HG03520 (cell line): ENCODE data around the gene ADAMTSL2.

Source experiments
- ATAC-seq: cut with Tn5 transposase; IDR thresholded peaks from one replicate; pipeline ENCODE4 v1.9.1; 2021; ENCODE audit warnings: mild to moderate bottlenecking, moderate library complexity; ENCODE audit not compliant: unreplicated experiment

Gene ADAMTSL2

GRCh38 chr9:133571896-133572595 lies 37.5 kb downstream of the ADAMTSL2 start:
- no peak for ATAC-seq

GRCh38 chr9:133572821-133573361 lies 38.4 kb downstream of the ADAMTSL2 start:
- no peak for ATAC-seq

- no peak for ATAC-seq
Measured at GRCh38 chr9:133573791-133574515, 39.4 kb downstream of the ADAMTSL2 start.

- ATAC-seq: no peak
Measured at GRCh38 chr9:133574771-133575170, 40.3 kb downstream of the ADAMTSL2 start.

GRCh38 chr9:133575186-133576030 lies 40.9 kb downstream of the ADAMTSL2 start:
- no peak for ATAC-seq

- ATAC-seq: no peak
Measured at GRCh38 chr9:133576031-133576874, 41.7 kb downstream of the ADAMTSL2 start.

- no peak for ATAC-seq
Measured at GRCh38 chr9:133576875-133577736, 42.6 kb downstream of the ADAMTSL2 start.

- ATAC-seq: no peak
Measured at GRCh38 chr9:133577737-133578112, 43.2 kb downstream of the ADAMTSL2 start.

- ATAC-seq: no peak
Measured at GRCh38 chr9:133578524-133579441, 44.3 kb downstream of the ADAMTSL2 start.

- ATAC-seq: no peak
Measured at GRCh38 chr9:133579601-133580418, 45.3 kb downstream of the ADAMTSL2 start.

- ATAC-seq: no peak
Measured at GRCh38 chr9:133580419-133580738, 45.9 kb downstream of the ADAMTSL2 start.

- no peak for ATAC-seq
Measured at GRCh38 chr9:133581011-133581410, 46.5 kb downstream of the ADAMTSL2 start.

- no peak for ATAC-seq
Measured at GRCh38 chr9:133581513-133582343, 47.2 kb downstream of the ADAMTSL2 start.

GRCh38 chr9:133582501-133583045 lies 48.1 kb downstream of the ADAMTSL2 start:
- ATAC-seq: no peak

GRCh38 chr9:133583111-133583510 lies 48.6 kb downstream of the ADAMTSL2 start:
- ATAC-seq: no peak

GRCh38 chr9:133583586-133583985 lies 49.1 kb downstream of the ADAMTSL2 start:
- no peak for ATAC-seq

GRCh38 chr9:133584167-133584558 lies 49.7 kb downstream of the ADAMTSL2 start:
- ATAC-seq: no peak
